ENCODE measurements around the gene CBLC.

Gene CBLC

DNA sequence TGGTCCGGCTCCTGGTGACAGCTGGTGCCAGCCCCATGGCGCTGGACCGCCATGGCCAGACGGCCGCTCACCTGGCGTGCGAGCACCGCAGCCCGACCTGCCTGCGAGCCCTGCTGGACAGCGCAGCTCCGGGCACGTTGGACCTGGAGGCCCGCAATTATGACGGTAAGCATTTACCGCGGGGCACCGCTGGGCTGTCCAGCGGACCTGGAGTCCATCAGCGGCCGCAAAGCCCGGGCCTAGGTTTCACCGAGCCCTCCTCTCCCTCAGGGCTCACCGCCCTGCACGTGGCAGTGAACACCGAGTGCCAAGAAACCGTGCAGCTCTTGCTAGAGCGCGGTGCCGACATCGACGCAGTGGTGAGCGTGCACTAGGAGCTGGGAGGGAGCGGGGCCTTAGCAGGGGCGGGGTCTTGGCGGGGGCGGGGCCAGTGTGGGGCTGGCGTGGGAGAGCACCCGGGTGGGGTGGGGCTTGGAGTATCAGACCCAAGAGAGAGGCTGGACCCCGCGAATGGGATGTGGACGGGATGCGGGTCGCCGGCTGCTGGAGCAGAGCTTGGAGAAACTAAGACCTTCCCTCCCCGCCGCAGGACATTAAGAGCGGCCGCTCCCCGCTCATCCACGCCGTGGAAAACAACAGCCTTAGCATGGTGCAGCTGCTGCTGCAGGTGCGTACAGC, 20.5 kb upstream of the CBLC start:
- Histone ChIP-seq H3K36me3 (ENCODE audit: insufficient read depth, low read length) (no peaks in the 10 kb centered on the region), H3K27ac (ENCODE audit: low read length) (no peak overlapping the region), H4K20me1 (ENCODE audit: insufficient read depth, low read length) (peaks cover 16% of the 10 kb centered on the region), H3K9me3 (ENCODE audit: insufficient read depth, low read length, severe bottlenecking) (no peaks in the 10 kb centered on the region), H3K79me2 (ENCODE audit: insufficient read depth, low read length) (no peaks in the 10 kb centered on the region), H3K4me1 (ENCODE audit: insufficient read depth, low read length) (peaks cover 22% of the 10 kb centered on the region), H3K27me3 (ENCODE audit: insufficient read depth, low read length, poor library complexity) (peaks cover 12% of the 10 kb centered on the region), H2AFZ (ENCODE audit: low read depth, low read length) (no peak overlapping the region), H3K4me3 (ENCODE audit: low read depth in 1 of 2, low read length in 2 of 2) (no peak overlapping the region), H3K4me2 (ENCODE audit: insufficient read depth, low read length) (no peak overlapping the region), H3K9ac (ENCODE audit: low read depth, low read length) (no peak overlapping the region)
- TF ChIP-seq, protein P1, sequence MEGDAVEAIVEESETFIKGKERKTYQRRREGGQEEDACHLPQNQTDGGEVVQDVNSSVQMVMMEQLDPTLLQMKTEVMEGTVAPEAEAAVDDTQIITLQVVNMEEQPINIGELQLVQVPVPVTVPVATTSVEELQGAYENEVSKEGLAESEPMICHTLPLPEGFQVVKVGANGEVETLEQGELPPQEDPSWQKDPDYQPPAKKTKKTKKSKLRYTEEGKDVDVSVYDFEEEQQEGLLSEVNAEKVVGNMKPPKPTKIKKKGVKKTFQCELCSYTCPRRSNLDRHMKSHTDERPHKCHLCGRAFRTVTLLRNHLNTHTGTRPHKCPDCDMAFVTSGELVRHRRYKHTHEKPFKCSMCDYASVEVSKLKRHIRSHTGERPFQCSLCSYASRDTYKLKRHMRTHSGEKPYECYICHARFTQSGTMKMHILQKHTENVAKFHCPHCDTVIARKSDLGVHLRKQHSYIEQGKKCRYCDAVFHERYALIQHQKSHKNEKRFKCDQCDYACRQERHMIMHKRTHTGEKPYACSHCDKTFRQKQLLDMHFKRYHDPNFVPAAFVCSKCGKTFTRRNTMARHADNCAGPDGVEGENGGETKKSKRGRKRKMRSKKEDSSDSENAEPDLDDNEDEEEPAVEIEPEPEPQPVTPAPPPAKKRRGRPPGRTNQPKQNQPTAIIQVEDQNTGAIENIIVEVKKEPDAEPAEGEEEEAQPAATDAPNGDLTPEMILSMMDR (IDR thresholded peaks at IDR 0.05; ENCODE audit: borderline replicate concordance, extremely low read depth, low read length, poor library complexity, severe bottlenecking) = no peak
- no peak for TF ChIP-seq EZH2 (IDR thresholded peaks at IDR 0.05; ENCODE audit: borderline replicate concordance, low read depth, low read length, severe bottlenecking)
- DNase-seq (no peak), ATAC-seq (ENCODE audit: insufficient read depth, low read depth) (no peak)

DNA sequence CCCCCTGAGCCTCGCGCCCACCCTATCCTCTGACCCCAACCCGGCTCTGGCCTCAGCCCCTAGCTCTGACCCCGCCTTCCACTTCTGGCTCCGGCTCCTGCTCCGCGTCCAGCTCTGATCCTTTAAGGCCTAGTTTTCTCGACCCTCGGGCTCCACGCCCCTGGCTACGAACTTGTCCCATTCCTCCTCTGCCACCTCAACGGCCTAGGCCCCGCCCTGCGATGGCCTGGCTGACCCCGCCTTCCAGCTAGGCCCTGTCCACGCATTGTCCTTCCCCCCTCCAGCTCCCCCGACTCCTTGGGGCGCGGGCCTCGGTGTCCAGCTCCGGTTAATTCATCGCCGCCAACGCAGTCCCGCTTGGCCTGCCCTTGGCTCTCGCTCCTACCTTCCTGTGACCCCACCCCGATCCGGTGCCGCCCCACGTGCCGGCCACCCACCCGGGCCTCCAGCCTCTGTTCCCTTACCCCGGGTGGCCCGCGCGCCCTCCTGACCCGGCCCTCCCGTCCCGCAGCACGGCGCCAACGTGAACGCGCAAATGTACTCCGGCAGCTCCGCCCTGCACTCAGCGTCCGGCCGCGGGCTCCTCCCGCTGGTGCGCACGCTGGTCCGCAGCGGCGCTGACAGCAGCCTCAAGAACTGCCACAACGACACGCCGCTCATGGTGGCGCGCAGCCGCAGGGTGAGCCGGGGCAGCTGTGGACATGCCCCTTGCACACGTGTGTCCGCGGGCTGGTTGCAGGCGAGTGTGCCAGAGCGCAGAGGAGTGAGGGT, 19.8 kb upstream of the CBLC start:
- H3K9me3 ChIP-seq (ENCODE audit: insufficient read depth, low read length, severe bottlenecking) = no peaks in the 10 kb centered on the region
- peaks cover 17% of the 10 kb centered on the region for H3K4me1 ChIP-seq (ENCODE audit: insufficient read depth, low read length)
- DNase-seq = no peak
- no peak for ATAC-seq (ENCODE audit: insufficient read depth, low read depth)
- no peak overlapping the region for H2AFZ ChIP-seq (ENCODE audit: low read depth, low read length)
- no peak for TF ChIP-seq EZH2 (IDR thresholded peaks at IDR 0.05; ENCODE audit: borderline replicate concordance, low read depth, low read length, severe bottlenecking)
- TF ChIP-seq, protein P1 (IDR thresholded peaks at IDR 0.05; ENCODE audit: borderline replicate concordance, extremely low read depth, low read length, poor library complexity, severe bottlenecking) = no peak
- no peaks in the 10 kb centered on the region for H3K36me3 ChIP-seq (ENCODE audit: insufficient read depth, low read length)
- H3K9ac ChIP-seq (ENCODE audit: low read depth, low read length) = no peak overlapping the region
- peaks cover 12% of the 10 kb centered on the region for H3K27me3 ChIP-seq (ENCODE audit: insufficient read depth, low read length, poor library complexity)
- H3K79me2 ChIP-seq (ENCODE audit: insufficient read depth, low read length) = no peaks in the 10 kb centered on the region
- peaks cover 14% of the 10 kb centered on the region for H4K20me1 ChIP-seq (ENCODE audit: insufficient read depth, low read length)
- H3K4me3 ChIP-seq (ENCODE audit: low read depth in 1 of 2, low read length in 2 of 2) = no peak overlapping the region
- H3K27ac ChIP-seq (ENCODE audit: low read length) = no peak overlapping the region
- no peak overlapping the region for H3K4me2 ChIP-seq (ENCODE audit: insufficient read depth, low read length)

DNA sequence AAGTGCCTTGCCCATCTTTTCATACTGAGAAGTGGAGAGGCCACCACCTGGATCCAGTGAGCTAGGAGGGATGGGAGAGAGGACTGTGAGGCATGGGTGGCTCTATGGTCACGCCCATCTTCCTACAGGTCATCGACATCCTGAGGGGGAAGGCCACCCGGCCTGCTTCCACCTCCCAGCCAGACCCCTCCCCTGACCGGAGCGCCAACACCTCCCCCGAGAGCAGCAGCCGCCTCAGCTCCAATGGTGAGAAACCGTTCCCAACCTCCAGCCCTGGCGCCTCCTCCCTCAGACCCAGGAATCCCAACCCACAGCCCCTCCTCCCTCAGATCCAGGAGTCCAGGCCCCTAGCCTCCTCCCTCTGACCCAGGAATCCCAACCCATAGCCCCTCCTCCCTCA, 19.1 kb upstream of the CBLC start:
- Histone ChIP-seq H2AFZ (ENCODE audit: low read depth, low read length) (no peak overlapping the region), H3K27ac (ENCODE audit: low read length) (no peak overlapping the region), H3K4me1 (ENCODE audit: insufficient read depth, low read length) (peaks cover 10% of the 10 kb centered on the region), H3K36me3 (ENCODE audit: insufficient read depth, low read length) (no peaks in the 10 kb centered on the region), H4K20me1 (ENCODE audit: insufficient read depth, low read length) (peaks cover 11% of the 10 kb centered on the region; the same call in 1 of the 2 replicates), H3K4me2 (ENCODE audit: insufficient read depth, low read length) (no peak overlapping the region), H3K4me3 (ENCODE audit: low read depth in 1 of 2, low read length in 2 of 2) (no peak overlapping the region), H3K27me3 (ENCODE audit: insufficient read depth, low read length, poor library complexity) (peaks cover 12% of the 10 kb centered on the region), H3K9me3 (ENCODE audit: insufficient read depth, low read length, severe bottlenecking) (no peaks in the 10 kb centered on the region), H3K79me2 (ENCODE audit: insufficient read depth, low read length) (no peaks in the 10 kb centered on the region), H3K9ac (ENCODE audit: low read depth, low read length) (no peak overlapping the region)
- DNase-seq (no peak), ATAC-seq (ENCODE audit: insufficient read depth, low read depth) (no peak)
- TF ChIP-seq, protein P1 (IDR thresholded peaks at IDR 0.05; ENCODE audit: borderline replicate concordance, extremely low read depth, low read length, poor library complexity, severe bottlenecking) = no peak
- no peak for TF ChIP-seq EZH2 (IDR thresholded peaks at IDR 0.05; ENCODE audit: borderline replicate concordance, low read depth, low read length, severe bottlenecking)

All from DND-41 (cell line).